K562 (cell line): ENCODE measurements around the gene DIPK1A. TPM values are rescaled to one million over a fixed set of nuclear protein-coding genes. Genes with fewer than 3 reads are reported as not detected.

Experiments
- ATAC-seq: fragments of 200-7000 bp; cut with Tn5 transposase; 3 replicates; pipeline ENCODE4 v1.9.1; 2020; ENCODE audit warnings: moderate library complexity
- BruUV-seq: library from RNA; stranded (reverse); fragments of 400-500 nt; replicated peaks from 2 replicates; lab custom pipeline; 2021; lab: Mats Ljungman, UMichigan
- CTCF ChIA-PET: fragments of 300-600 bp; formaldehyde crosslinking; extraction: SDS; loops from one replicate; lab custom pipeline; 2021; ENCODE audit warnings: low intra/inter-chr PET ratio; lab: Yijun Ruan, JAX
- POLR2A ChIA-PET: fragments of 300-600, 350-650 bp; sonication (Branson Sonifier 250); formaldehyde crosslinking; extraction: SDS; loops from one replicate; lab custom pipeline; 2021; ENCODE audit warnings: antibody characterized with exemption, inconsistent platforms; lab: Yijun Ruan, JAX
- DNase-seq, 4 experiments: peaks; one replicate each; pipeline versions ENCODE4 v3.0.0 to v3.0.0-alpha.2; 2011 to 2018; ENCODE audit warnings: low spot score in 3 of 4, mixed read lengths in 3 of 4; ENCODE audit errors: extremely low read depth in 1 of 4
- FAIRE-seq: peaks from 2 replicates; lab custom pipeline; 2011; peaks lifted over from hg19 to GRCh38; lab: Jason Lieb, UNC
- H2AFZ ChIP-seq: 2 replicates; pipeline ENCODE4 v1.6.0; 2011; ENCODE audit warnings: low read depth, low read length, control low read depth, inconsistent platforms
- H3K27ac ChIP-seq: fragments of 200-600 bp; 3 replicates; pipeline ENCODE4 v1.8.0; 2011; ENCODE audit warnings: low read depth, mild to moderate bottlenecking, control low read depth, inconsistent platforms, low read length, moderate library complexity, mixed read lengths; ENCODE audit errors: extremely low read depth
- H3K27me3 ChIP-seq, 2 experiments: fragments of 300-600 bp in 1 of 2; 2 replicates in 1 of 2; 3 replicates in 1 of 2; pipeline versions ENCODE4 v1.6.0 to v1.8.0; 2011; ENCODE audit warnings: inconsistent platforms in 2 of 2, low read length in 2 of 2, mild to moderate bottlenecking in 1 of 2, mixed read lengths in 1 of 2, moderate library complexity in 1 of 2; ENCODE audit not compliant: control insufficient read depth in 2 of 2, insufficient read depth in 2 of 2
- H3K36me3 ChIP-seq: fragments of 300-600 bp; 3 replicates; pipeline ENCODE4 v1.8.0; 2011; ENCODE audit warnings: mild to moderate bottlenecking, low read length, inconsistent platforms; ENCODE audit not compliant: control insufficient read depth, insufficient read depth
- H3K4me1 ChIP-seq, 2 experiments: fragments of 200-600 bp in 1 of 2; replicated peaks in 1 of 2; 2 replicates in 1 of 2; 3 replicates in 1 of 2; pipeline versions ENCODE4 v1.5.1 to v1.8.0; 2011; ENCODE audit warnings: inconsistent platforms in 2 of 2, low read length in 2 of 2, mild to moderate bottlenecking in 1 of 2, mixed read lengths in 1 of 2, moderate library complexity in 1 of 2; ENCODE audit not compliant: control insufficient read depth in 2 of 2, insufficient read depth in 2 of 2
- H3K4me2 ChIP-seq: 2 replicates; pipeline ENCODE4 v1.6.1; 2011; ENCODE audit warnings: low read length, control low read depth, inconsistent platforms, mixed read lengths; ENCODE audit not compliant: insufficient read depth
- H3K4me3 ChIP-seq: fragments of 200-600 bp; sonication (generic), shearing (Covaris generic); 2 replicates; pipeline ENCODE4 v1.5.1; 2016; ENCODE audit warnings: control low read depth, inconsistent platforms
- H3K79me2 ChIP-seq: fragments of 200-600 bp; 3 replicates; pipeline ENCODE4 v1.8.0; 2011; ENCODE audit warnings: low read length, inconsistent platforms; ENCODE audit not compliant: control insufficient read depth, insufficient read depth
- H3K9ac ChIP-seq, 2 experiments: 2 replicates each; pipeline versions ENCODE4 v1.6.0 to v1.6.1; 2011; ENCODE audit warnings: low read depth in 2 of 2, low read length in 2 of 2, control low read depth in 1 of 2, inconsistent platforms in 1 of 2, mild to moderate bottlenecking in 1 of 2, mixed read lengths in 1 of 2; ENCODE audit not compliant: insufficient read depth in 1 of 2
- H3K9me1 ChIP-seq: one replicate; pipeline ENCODE4 v1.6.0; 2011; ENCODE audit warnings: inconsistent platforms, mild to moderate bottlenecking, low read length, moderate library complexity; ENCODE audit not compliant: control insufficient read depth, insufficient read depth
- H3K9me3 ChIP-seq: replicated peaks from 2 replicates; pipeline ENCODE4 v1.5.1; 2011; ENCODE audit warnings: low read depth, low read length, inconsistent platforms; ENCODE audit not compliant: control insufficient read depth, insufficient read depth
- H4K20me1 ChIP-seq: replicated peaks from 2 replicates; pipeline ENCODE4 v1.6.1; 2011; ENCODE audit warnings: low read length, inconsistent platforms, mixed read lengths; ENCODE audit not compliant: control insufficient read depth, insufficient read depth
- CBFA2T2 ChIP-seq: fragments of 450-650 bp; conservative IDR thresholded peaks from 2 replicates; pipeline ENCODE4 v1.6.1; 2017; ENCODE audit warnings: mild to moderate bottlenecking
- WGBS: fragments of 100-300 bp; shearing (Covaris generic); methylation state at CpG from one replicate; pipeline ENCODE4 v1.1.6; 2016; ENCODE audit warnings: low coverage, mixed read lengths; ENCODE audit not compliant: insufficient coverage; ENCODE audit errors: missing lambda C conversion rate; 5-methylcytosine and 5-hydroxymethylcytosine counted together
- in situ Hi-C: fragments of 300-500 bp; cut with MboI; formaldehyde crosslinking; loops from 4 replicates; pipeline ENCODE4 v1.15.0; 2018; ENCODE audit warnings: inconsistent platforms, mixed read lengths
- intact Hi-C: fragments of 100-400 bp; cut with micrococcal nuclease; formaldehyde crosslinking; loops from 2 replicates; pipeline ENCODE4 v1.14.2; 2022
- polyA plus RNA-seq, 8 experiments: library from polyadenylated mRNA; depleted of rRNA in 4 of 8; stranded (reverse) in 5 of 8; unstranded in 3 of 8; fragments of >200 nt; fragmentation: Nextera tagmentation in 2 of 8; fragmentation: Illumina TruSeq in 1 of 8; extraction: Ambion mirVana in 2 of 8; extraction: Trizol in 1 of 8; gene quantifications; 2 replicates each; pipeline versions ENCODE4 v1.2.1 to v1.2.3, GENCODE V29; 2011 to 2014; ENCODE audit warnings: inconsistent platforms in 1 of 8, missing spikeins in 1 of 8
- total RNA-seq, 7 experiments: library from RNA; depleted of rRNA in 6 of 7; stranded (reverse); fragments of >200 nt in 6 of 7; fragmentation: Illumina TruSeq in 2 of 7; extraction: Trizol in 2 of 7; gene quantifications; 2 replicates each; pipeline versions ENCODE4 v1.2.1 to v1.2.3, GENCODE V29; 2011 to 2021; ENCODE audit warnings: low replicate concordance in 1 of 7
- TF ChIP-seq, protein P1 (sequence below): fragments of 450-650 bp; formaldehyde crosslinking; IDR thresholded peaks from 2 replicates; pipeline ENCODE4 v1.4.0; 2020; ENCODE audit warnings: mild to moderate bottlenecking, moderate library complexity
- TF ChIP-seq, protein P2 (sequence below): sonication (generic); formaldehyde crosslinking; IDR thresholded peaks from 2 replicates; pipeline ENCODE4 v1.8.1; 2022; ENCODE audit warnings: missing genetic modification reagents

DIPK1A gene
- total and polyA plus RNA-seq, 9 of the 15 experiments (the other 6 are each of a cell fraction or from before 2014, with no cell fraction given) = 0.54 to 2.5 (median 1.3) TPM

DNA sequence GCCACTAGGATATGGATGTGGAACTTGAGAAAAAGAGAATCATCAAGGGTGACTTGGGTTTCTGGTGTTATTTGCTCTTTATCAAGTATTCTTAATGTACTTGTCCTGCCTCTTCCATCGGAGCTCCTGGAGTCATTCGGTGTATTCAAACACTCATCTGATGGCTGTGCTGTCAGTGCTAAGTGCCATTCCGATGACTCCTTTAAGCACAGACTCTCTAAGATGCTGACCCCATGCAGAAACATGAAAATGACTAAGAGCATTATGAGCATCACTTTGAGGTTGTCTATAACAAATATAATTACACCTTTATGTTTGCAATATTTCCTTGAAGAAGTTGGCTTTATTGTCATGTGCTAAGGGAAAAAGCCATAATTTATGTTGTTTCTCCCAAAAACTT, 140.7 kb downstream of the DIPK1A start:
- ChIA-PET CTCF (no interaction called here), POLR2A (interaction anchor here (3.4 kb wide), 1 partner anchor 11 kb away, joined by 12 read pairs; the partner anchor contains the start of gene RPL5)
- WGBS = 63% methylated on average over 3 of the region's 3 CpGs
- TF ChIP-seq, protein P1, sequence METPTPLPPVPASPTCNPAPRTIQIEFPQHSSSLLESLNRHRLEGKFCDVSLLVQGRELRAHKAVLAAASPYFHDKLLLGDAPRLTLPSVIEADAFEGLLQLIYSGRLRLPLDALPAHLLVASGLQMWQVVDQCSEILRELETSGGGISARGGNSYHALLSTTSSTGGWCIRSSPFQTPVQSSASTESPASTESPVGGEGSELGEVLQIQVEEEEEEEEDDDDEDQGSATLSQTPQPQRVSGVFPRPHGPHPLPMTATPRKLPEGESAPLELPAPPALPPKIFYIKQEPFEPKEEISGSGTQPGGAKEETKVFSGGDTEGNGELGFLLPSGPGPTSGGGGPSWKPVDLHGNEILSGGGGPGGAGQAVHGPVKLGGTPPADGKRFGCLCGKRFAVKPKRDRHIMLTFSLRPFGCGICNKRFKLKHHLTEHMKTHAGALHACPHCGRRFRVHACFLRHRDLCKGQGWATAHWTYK = no peak
- TF ChIP-seq CBFA2T2 = no peak
- TF ChIP-seq, protein P2, sequence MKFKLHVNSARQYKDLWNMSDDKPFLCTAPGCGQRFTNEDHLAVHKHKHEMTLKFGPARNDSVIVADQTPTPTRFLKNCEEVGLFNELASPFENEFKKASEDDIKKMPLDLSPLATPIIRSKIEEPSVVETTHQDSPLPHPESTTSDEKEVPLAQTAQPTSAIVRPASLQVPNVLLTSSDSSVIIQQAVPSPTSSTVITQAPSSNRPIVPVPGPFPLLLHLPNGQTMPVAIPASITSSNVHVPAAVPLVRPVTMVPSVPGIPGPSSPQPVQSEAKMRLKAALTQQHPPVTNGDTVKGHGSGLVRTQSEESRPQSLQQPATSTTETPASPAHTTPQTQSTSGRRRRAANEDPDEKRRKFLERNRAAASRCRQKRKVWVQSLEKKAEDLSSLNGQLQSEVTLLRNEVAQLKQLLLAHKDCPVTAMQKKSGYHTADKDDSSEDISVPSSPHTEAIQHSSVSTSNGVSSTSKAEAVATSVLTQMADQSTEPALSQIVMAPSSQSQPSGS (CRISPR knock-in tag) = no peak
- no peaks in the 10 kb centered on the region for H3K9me3 ChIP-seq
- in situ Hi-C loops (no loop called here), intact Hi-C loops (no loop called here)
- no peaks in the 10 kb centered on the region for H3K4me1 ChIP-seq
- BruUV-seq = no TSS peak
- H4K20me1 ChIP-seq = no peaks in the 10 kb centered on the region
- no peak overlapping the region for H2AFZ ChIP-seq
- H3K9ac ChIP-seq = no peak overlapping the region
- DNase-seq (no peak), ATAC-seq (no peak), FAIRE-seq (no peak)
- H3K36me3 ChIP-seq = no peaks in the 10 kb centered on the region
- no peaks in the 10 kb centered on the region for H3K9me1 ChIP-seq
- H3K27ac ChIP-seq = no peak overlapping the region
- H3K4me3 ChIP-seq = no peak overlapping the region
- no peaks in the 10 kb centered on the region for H3K27me3 ChIP-seq
- H3K79me2 ChIP-seq = no peaks in the 10 kb centered on the region
- H3K4me2 ChIP-seq = no peak overlapping the region
